Measurements from ENCODE around the gene GPM6B. TPM values are rescaled to one million over a fixed set of nuclear protein-coding genes. Genes with fewer than 3 reads are reported as not detected.
"Not testable (repeated sequence)": the region's sequence is repeated elsewhere in the genome, so short reads cannot be mapped to it uniquely, and the experiment has no call there.

The GPM6B gene
- total and polyA plus RNA-seq, 2 experiments from 2014 or later = 82.6 to 95.4 TPM

- ATAC-seq; H3K27ac ChIP-seq (ENCODE audit: low read depth); H3K27ac Mint-ChIP-seq; H4K20me1 ChIP-seq (replicated peaks; ENCODE audit: insufficient read depth); DNase-seq (ENCODE audit: low spot score); H3K4me2 ChIP-seq; H3K27me3 ChIP-seq (ENCODE audit: insufficient read depth); H3K4me3 Mint-ChIP-seq; H3K9me2 ChIP-seq (ENCODE audit: insufficient read depth); H3K9me3 Mint-ChIP-seq; H3K4me1 ChIP-seq (ENCODE audit: insufficient read depth); H3K4me3 ChIP-seq; H3K27me3 Mint-ChIP-seq (ENCODE audit: insufficient read depth, low read depth, poor library complexity); H3K36me3 ChIP-seq (ENCODE audit: insufficient read depth); H3F3A ChIP-seq (replicated peaks; ENCODE audit: low read depth); H2AFZ ChIP-seq: not testable (repeated sequence)
- Mint-ChIP-seq H3K4me1 (peaks cover 11% of the 10 kb centered on the region), H3K36me3 (ENCODE audit: low read depth) (peaks cover 48% of the 10 kb centered on the region)
- peaks cover 81% of the 10 kb centered on the region for H3K79me2 ChIP-seq (replicated peaks; ENCODE audit: insufficient read depth)
These were observed 86.4 kb downstream of the GPM6B start for GRCh38 chrX:13730523-13730922.

GRCh38 chrX:13726583-13726982, 90.3 kb downstream of the GPM6B start:
- H4K20me1 ChIP-seq (replicated peaks; ENCODE audit: insufficient read depth); DNase-seq (ENCODE audit: low spot score); H3K4me2 ChIP-seq; H2AFZ ChIP-seq; H3K9me3 Mint-ChIP-seq; H3K27me3 Mint-ChIP-seq (ENCODE audit: insufficient read depth, low read depth, poor library complexity); H3F3A ChIP-seq (replicated peaks; ENCODE audit: low read depth); H3K4me1 Mint-ChIP-seq; H3K27ac Mint-ChIP-seq; H3K4me3 ChIP-seq; H3K27me3 ChIP-seq (ENCODE audit: insufficient read depth); H3K36me3 ChIP-seq (ENCODE audit: insufficient read depth); H3K9me2 ChIP-seq (ENCODE audit: insufficient read depth); H3K27ac ChIP-seq (ENCODE audit: low read depth); H3K4me1 ChIP-seq (ENCODE audit: insufficient read depth); ATAC-seq; H3K4me3 Mint-ChIP-seq: not testable (repeated sequence)
- H3K79me2 ChIP-seq (replicated peaks; ENCODE audit: insufficient read depth) = peaks cover 68% of the 10 kb centered on the region
- H3K36me3 Mint-ChIP-seq (ENCODE audit: low read depth) = peaks cover 65% of the 10 kb centered on the region

- not testable (repeated sequence) for H4K20me1 ChIP-seq (replicated peaks; ENCODE audit: insufficient read depth); H3K27me3 ChIP-seq (ENCODE audit: insufficient read depth); ATAC-seq; H3K36me3 ChIP-seq (ENCODE audit: insufficient read depth); H2AFZ ChIP-seq; H3K4me3 ChIP-seq; H3K27ac Mint-ChIP-seq; H3K9me3 Mint-ChIP-seq; H3K9me2 ChIP-seq (ENCODE audit: insufficient read depth); H3K27ac ChIP-seq (ENCODE audit: low read depth); H3K4me3 Mint-ChIP-seq; H3K4me1 ChIP-seq (ENCODE audit: insufficient read depth); H3F3A ChIP-seq (replicated peaks; ENCODE audit: low read depth); H3K4me2 ChIP-seq; H3K4me1 Mint-ChIP-seq; H3K27me3 Mint-ChIP-seq (ENCODE audit: insufficient read depth, low read depth, poor library complexity)
- peak; percentile 43 for DNase-seq (ENCODE audit: low spot score)
- H3K79me2 ChIP-seq (replicated peaks; ENCODE audit: insufficient read depth) = peaks cover 51% of the 10 kb centered on the region
- H3K36me3 Mint-ChIP-seq (ENCODE audit: low read depth) = peaks cover 48% of the 10 kb centered on the region
These were observed 92.0 kb downstream of the GPM6B start for GRCh38 chrX:13724878-13725277.

GRCh38 chrX:13721819-13722519, 94.9 kb downstream of the GPM6B start:
- Histone ChIP-seq H3K4me3 (no peak overlapping the region), H3K36me3 (ENCODE audit: insufficient read depth) (no peaks in the 10 kb centered on the region), H3K27me3 (ENCODE audit: insufficient read depth) (no peaks in the 10 kb centered on the region), H3K27ac (ENCODE audit: low read depth) (no peak overlapping the region), H2AFZ (no peak overlapping the region), H3K4me2 (no peak overlapping the region), H4K20me1 (replicated peaks; ENCODE audit: insufficient read depth) (no peaks in the 10 kb centered on the region), H3K79me2 (replicated peaks; ENCODE audit: insufficient read depth) (peaks cover 22% of the 10 kb centered on the region), H3F3A (replicated peaks; ENCODE audit: low read depth) (no peaks in the 10 kb centered on the region), H3K9me2 (ENCODE audit: insufficient read depth) (no peaks in the 10 kb centered on the region), H3K4me1 (ENCODE audit: insufficient read depth) (no peaks in the 10 kb centered on the region)
- no peaks in the 10 kb centered on the region for H3K9me3 Mint-ChIP-seq
- H3K4me1 Mint-ChIP-seq = peaks cover 2% of the 10 kb centered on the region; the same call in 1 of the 3 replicates
- no peak for DNase-seq (ENCODE audit: low spot score)
- no peak overlapping the region for H3K27ac Mint-ChIP-seq
- H3K4me3 Mint-ChIP-seq = no peak overlapping the region
- H3K36me3 Mint-ChIP-seq (ENCODE audit: low read depth) = peaks cover 38% of the 10 kb centered on the region
- H3K27me3 Mint-ChIP-seq (ENCODE audit: insufficient read depth, low read depth, poor library complexity) = no peaks in the 10 kb centered on the region
- no peak for ATAC-seq
- TF ChIP-seq ZNF114 (CRISPR knock-in tag; IDR thresholded peaks at IDR 0.05) = no peak
- TF ChIP-seq POLR2AphosphoS5 (IDR thresholded peaks at IDR 0.05; ENCODE audit: low read depth) = no peak
- no peak for TF ChIP-seq EZH2 (IDR thresholded peaks at IDR 0.05; ENCODE audit: low read depth, unreplicated experiment)
- no peak for TF ChIP-seq EZH2phosphoT487 (IDR thresholded peaks at IDR 0.05; ENCODE audit: unreplicated experiment)
- no peak for TF ChIP-seq ZNF462 (CRISPR knock-in tag; IDR thresholded peaks at IDR 0.05)
- no peak for TF ChIP-seq CREB1 (CRISPR knock-in tag; IDR thresholded peaks at IDR 0.05; ENCODE audit: low read depth)

Measured in GM23338 (cell line).